ENCODE measurements around the gene KIFAP3.
A peak's percentile ranks its signal among the peaks of the same experiment; 100 is the strongest.

- TF ChIP-seq CTCF (IDR thresholded peaks at IDR 0.05), result no peak
- TF ChIP-seq EZH2 (IDR thresholded peaks at IDR 0.05), result peak; percentile 13
- no peak for TF ChIP-seq EZH2phosphoT487 (IDR thresholded peaks at IDR 0.05)
Observed at GRCh38 chr1:169894424-169895145, 179.9 kb downstream of the KIFAP3 start.

Measured in neural progenitor cell (in vitro differentiated cells).